ENCODE results near the gene SLC6A3. TPM values are rescaled to one million over a fixed set of nuclear protein-coding genes. Genes with fewer than 3 reads are reported as not detected.

SLC6A3 gene
- total and polyA plus RNA-seq, 2 of the 13 experiments (the other 11 are each of a cell fraction or from before 2014, with no cell fraction given): 0.01 TPM; not detected in 1

DNA sequence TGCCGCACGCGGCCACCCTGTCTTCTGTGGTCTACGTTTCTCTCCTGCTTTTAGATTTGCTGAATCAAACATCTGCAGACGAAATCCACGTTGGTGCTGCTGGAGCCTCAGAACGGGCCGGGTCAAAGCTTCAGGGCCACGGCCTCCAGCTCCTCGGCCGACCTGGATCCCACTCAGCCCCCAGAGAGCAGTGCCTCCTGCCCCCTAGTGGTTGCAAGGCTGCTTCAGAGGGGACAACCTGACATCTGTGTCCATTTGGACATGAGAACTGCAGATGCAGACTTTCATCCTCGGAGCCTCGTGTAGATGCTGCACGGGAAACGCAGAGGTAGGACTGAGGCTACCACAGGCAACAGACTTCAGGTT is 23.0 kb upstream of the SLC6A3 start:
- no peak overlapping the region for H3K4me3 ChIP-seq (replicated peaks in 1 of 3; ENCODE audit: insufficient read depth in 1 of 3, low read depth in 2 of 3, low read length in 3 of 3)
- peaks cover 29% of the 10 kb centered on the region for H3K4me1 ChIP-seq (ENCODE audit: insufficient read depth, low read length)
- CTCF ChIA-PET (ENCODE audit: low intra/inter-chr PET ratio, low total read pairs): no interaction called here
- intact Hi-C loops (cut with micrococcal nuclease; ENCODE audit: unreplicated experiment): no loop called here
- no peaks in the 10 kb centered on the region for H3K9me3 ChIP-seq (ENCODE audit: low read length)
- H2AFZ ChIP-seq (ENCODE audit: low read length): no peak overlapping the region
- H4K20me1 ChIP-seq (ENCODE audit: insufficient read depth, low read length): peaks cover 8% of the 10 kb centered on the region; the same call in 1 of the 2 replicates
- peaks cover 18 to 31% of the 10 kb centered on the region in 2 experiments; a peak in 4 of 5 replicates for H3K36me3 ChIP-seq (replicated peaks in 1 of 2; ENCODE audit: control insufficient read depth in 1 of 2, insufficient read depth in 2 of 2, low read length in 2 of 2)
- peak; percentile 30 for ATAC-seq
- no peak for FAIRE-seq
- 90% methylated on average over 15 of the region's 15 CpGs for WGBS (ENCODE audit: low lambda C conversion rate)
- no peak overlapping the region for H3K4me2 ChIP-seq (ENCODE audit: low read depth, low read length)
- BruUV-seq (replicated peaks): no TSS peak
- peak; percentile 27 for DNase-seq (ENCODE audit: low spot score)
- no peaks in the 10 kb centered on the region for H3K27me3 ChIP-seq (ENCODE audit: control insufficient read depth in 1 of 2, insufficient read depth in 2 of 2, low read length in 2 of 2)
- in situ Hi-C loops (cut with HindIII; ENCODE audit: extremely low pct_ligation_motif_present, low pct_unique_long_range_greater_than_20kb): no loop called here
- no peaks in the 10 kb centered on the region for H3K79me2 ChIP-seq (ENCODE audit: insufficient read depth, low read length)
- POLR2A ChIA-PET: no interaction called here
- H3K27ac ChIP-seq (ENCODE audit: extremely low read length, insufficient read depth, low read length): no peak overlapping the region
- H3K9ac ChIP-seq (ENCODE audit: insufficient read depth, low read depth, low read length): no peak overlapping the region
- TF ChIP-seq, protein P1, sequence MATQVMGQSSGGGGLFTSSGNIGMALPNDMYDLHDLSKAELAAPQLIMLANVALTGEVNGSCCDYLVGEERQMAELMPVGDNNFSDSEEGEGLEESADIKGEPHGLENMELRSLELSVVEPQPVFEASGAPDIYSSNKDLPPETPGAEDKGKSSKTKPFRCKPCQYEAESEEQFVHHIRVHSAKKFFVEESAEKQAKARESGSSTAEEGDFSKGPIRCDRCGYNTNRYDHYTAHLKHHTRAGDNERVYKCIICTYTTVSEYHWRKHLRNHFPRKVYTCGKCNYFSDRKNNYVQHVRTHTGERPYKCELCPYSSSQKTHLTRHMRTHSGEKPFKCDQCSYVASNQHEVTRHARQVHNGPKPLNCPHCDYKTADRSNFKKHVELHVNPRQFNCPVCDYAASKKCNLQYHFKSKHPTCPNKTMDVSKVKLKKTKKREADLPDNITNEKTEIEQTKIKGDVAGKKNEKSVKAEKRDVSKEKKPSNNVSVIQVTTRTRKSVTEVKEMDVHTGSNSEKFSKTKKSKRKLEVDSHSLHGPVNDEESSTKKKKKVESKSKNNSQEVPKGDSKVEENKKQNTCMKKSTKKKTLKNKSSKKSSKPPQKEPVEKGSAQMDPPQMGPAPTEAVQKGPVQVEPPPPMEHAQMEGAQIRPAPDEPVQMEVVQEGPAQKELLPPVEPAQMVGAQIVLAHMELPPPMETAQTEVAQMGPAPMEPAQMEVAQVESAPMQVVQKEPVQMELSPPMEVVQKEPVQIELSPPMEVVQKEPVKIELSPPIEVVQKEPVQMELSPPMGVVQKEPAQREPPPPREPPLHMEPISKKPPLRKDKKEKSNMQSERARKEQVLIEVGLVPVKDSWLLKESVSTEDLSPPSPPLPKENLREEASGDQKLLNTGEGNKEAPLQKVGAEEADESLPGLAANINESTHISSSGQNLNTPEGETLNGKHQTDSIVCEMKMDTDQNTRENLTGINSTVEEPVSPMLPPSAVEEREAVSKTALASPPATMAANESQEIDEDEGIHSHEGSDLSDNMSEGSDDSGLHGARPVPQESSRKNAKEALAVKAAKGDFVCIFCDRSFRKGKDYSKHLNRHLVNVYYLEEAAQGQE (IDR thresholded peaks at IDR 0.05; ENCODE audit: borderline replicate concordance in 1 of 2, low read depth in 1 of 2, low read length in 2 of 2): no peak
- TF ChIP-seq, protein P2, sequence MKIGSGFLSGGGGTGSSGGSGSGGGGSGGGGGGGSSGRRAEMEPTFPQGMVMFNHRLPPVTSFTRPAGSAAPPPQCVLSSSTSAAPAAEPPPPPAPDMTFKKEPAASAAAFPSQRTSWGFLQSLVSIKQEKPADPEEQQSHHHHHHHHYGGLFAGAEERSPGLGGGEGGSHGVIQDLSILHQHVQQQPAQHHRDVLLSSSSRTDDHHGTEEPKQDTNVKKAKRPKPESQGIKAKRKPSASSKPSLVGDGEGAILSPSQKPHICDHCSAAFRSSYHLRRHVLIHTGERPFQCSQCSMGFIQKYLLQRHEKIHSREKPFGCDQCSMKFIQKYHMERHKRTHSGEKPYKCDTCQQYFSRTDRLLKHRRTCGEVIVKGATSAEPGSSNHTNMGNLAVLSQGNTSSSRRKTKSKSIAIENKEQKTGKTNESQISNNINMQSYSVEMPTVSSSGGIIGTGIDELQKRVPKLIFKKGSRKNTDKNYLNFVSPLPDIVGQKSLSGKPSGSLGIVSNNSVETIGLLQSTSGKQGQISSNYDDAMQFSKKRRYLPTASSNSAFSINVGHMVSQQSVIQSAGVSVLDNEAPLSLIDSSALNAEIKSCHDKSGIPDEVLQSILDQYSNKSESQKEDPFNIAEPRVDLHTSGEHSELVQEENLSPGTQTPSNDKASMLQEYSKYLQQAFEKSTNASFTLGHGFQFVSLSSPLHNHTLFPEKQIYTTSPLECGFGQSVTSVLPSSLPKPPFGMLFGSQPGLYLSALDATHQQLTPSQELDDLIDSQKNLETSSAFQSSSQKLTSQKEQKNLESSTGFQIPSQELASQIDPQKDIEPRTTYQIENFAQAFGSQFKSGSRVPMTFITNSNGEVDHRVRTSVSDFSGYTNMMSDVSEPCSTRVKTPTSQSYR (CRISPR knock-in tag; IDR thresholded peaks at IDR 0.05; ENCODE audit: borderline replicate concordance): no peak
- TF ChIP-seq, protein P3, sequence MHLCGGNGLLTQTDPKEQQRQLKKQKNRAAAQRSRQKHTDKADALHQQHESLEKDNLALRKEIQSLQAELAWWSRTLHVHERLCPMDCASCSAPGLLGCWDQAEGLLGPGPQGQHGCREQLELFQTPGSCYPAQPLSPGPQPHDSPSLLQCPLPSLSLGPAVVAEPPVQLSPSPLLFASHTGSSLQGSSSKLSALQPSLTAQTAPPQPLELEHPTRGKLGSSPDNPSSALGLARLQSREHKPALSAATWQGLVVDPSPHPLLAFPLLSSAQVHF (CRISPR knock-in tag; IDR thresholded peaks at IDR 0.05): no peak
- no peak for TF ChIP-seq KLF13 (CRISPR knock-in tag; IDR thresholded peaks at IDR 0.05)
- TF ChIP-seq DR1 (CRISPR knock-in tag; IDR thresholded peaks at IDR 0.05): no peak
- TF ChIP-seq, protein P4, sequence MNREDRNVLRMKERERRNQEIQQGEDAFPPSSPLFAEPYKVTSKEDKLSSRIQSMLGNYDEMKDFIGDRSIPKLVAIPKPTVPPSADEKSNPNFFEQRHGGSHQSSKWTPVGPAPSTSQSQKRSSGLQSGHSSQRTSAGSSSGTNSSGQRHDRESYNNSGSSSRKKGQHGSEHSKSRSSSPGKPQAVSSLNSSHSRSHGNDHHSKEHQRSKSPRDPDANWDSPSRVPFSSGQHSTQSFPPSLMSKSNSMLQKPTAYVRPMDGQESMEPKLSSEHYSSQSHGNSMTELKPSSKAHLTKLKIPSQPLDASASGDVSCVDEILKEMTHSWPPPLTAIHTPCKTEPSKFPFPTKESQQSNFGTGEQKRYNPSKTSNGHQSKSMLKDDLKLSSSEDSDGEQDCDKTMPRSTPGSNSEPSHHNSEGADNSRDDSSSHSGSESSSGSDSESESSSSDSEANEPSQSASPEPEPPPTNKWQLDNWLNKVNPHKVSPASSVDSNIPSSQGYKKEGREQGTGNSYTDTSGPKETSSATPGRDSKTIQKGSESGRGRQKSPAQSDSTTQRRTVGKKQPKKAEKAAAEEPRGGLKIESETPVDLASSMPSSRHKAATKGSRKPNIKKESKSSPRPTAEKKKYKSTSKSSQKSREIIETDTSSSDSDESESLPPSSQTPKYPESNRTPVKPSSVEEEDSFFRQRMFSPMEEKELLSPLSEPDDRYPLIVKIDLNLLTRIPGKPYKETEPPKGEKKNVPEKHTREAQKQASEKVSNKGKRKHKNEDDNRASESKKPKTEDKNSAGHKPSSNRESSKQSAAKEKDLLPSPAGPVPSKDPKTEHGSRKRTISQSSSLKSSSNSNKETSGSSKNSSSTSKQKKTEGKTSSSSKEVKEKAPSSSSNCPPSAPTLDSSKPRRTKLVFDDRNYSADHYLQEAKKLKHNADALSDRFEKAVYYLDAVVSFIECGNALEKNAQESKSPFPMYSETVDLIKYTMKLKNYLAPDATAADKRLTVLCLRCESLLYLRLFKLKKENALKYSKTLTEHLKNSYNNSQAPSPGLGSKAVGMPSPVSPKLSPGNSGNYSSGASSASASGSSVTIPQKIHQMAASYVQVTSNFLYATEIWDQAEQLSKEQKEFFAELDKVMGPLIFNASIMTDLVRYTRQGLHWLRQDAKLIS (CRISPR knock-in tag; IDR thresholded peaks at IDR 0.05): no peak
- TF ChIP-seq, protein P5, sequence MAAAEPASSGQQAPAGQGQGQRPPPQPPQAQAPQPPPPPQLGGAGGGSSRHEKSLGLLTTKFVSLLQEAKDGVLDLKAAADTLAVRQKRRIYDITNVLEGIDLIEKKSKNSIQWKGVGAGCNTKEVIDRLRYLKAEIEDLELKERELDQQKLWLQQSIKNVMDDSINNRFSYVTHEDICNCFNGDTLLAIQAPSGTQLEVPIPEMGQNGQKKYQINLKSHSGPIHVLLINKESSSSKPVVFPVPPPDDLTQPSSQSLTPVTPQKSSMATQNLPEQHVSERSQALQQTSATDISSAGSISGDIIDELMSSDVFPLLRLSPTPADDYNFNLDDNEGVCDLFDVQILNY (CRISPR knock-in tag; conservative IDR thresholded peaks at IDR 0.05): no peak
- no peak for TF ChIP-seq HMG20B (CRISPR knock-in tag; conservative IDR thresholded peaks at IDR 0.05)
- TF ChIP-seq, protein P6, sequence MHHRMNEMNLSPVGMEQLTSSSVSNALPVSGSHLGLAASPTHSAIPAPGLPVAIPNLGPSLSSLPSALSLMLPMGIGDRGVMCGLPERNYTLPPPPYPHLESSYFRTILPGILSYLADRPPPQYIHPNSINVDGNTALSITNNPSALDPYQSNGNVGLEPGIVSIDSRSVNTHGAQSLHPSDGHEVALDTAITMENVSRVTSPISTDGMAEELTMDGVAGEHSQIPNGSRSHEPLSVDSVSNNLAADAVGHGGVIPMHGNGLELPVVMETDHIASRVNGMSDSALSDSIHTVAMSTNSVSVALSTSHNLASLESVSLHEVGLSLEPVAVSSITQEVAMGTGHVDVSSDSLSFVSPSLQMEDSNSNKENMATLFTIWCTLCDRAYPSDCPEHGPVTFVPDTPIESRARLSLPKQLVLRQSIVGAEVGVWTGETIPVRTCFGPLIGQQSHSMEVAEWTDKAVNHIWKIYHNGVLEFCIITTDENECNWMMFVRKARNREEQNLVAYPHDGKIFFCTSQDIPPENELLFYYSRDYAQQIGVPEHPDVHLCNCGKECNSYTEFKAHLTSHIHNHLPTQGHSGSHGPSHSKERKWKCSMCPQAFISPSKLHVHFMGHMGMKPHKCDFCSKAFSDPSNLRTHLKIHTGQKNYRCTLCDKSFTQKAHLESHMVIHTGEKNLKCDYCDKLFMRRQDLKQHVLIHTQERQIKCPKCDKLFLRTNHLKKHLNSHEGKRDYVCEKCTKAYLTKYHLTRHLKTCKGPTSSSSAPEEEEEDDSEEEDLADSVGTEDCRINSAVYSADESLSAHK (CRISPR knock-in tag; IDR thresholded peaks at IDR 0.05; ENCODE audit: borderline replicate concordance): no peak
